WTC11 (cell line): ENCODE results near the gene ANKS3. TPM values are rescaled to one million over a fixed set of nuclear protein-coding genes. Genes with fewer than 3 reads are reported as not detected.

Source experiments
- ATAC-seq: fragments of 200-7000 bp; cut with Tn5 transposase; 2 replicates; pipeline ENCODE4 v1.10.0; 2021; ENCODE audit warnings: mild to moderate bottlenecking, moderate library complexity
- CTCF ChIA-PET: fragments of 300-600 bp; sonication (Branson Sonifier 250); formaldehyde crosslinking; loops from one replicate; lab custom pipeline; 2021; ENCODE audit warnings: antibody characterized with exemption; lab: Charles Lee
- POLR2A ChIA-PET: fragments of 350-600 bp; sonication (Branson Sonifier 250); formaldehyde crosslinking; loops from one replicate; lab custom pipeline; 2021; ENCODE audit warnings: antibody characterized with exemption; lab: Charles Lee
- DNase-seq: peaks from one replicate; pipeline ENCODE4 v3.0.0; 2021; ENCODE audit warnings: low spot score
- H3K27ac Mint-ChIP-seq: 2 replicates; pipeline ENCODE4 v1.8.0; 2021; ENCODE audit warnings: mixed read lengths
- H3K27me3 Mint-ChIP-seq: 2 replicates; pipeline ENCODE4 v1.8.0; 2021; ENCODE audit warnings: low read depth, mild to moderate bottlenecking, moderate library complexity, mixed read lengths
- H3K36me3 Mint-ChIP-seq: 2 replicates; pipeline ENCODE4 v1.8.0; 2021; ENCODE audit warnings: mixed read lengths
- H3K4me1 Mint-ChIP-seq: 2 replicates; pipeline ENCODE4 v1.8.0; 2022; ENCODE audit warnings: mixed read lengths
- H3K4me3 Mint-ChIP-seq: 2 replicates; pipeline ENCODE4 v1.8.0; 2021; ENCODE audit warnings: mild to moderate bottlenecking, moderate library complexity, mixed read lengths
- H3K9me3 Mint-ChIP-seq: 2 replicates; pipeline ENCODE4 v1.8.0; 2021; ENCODE audit warnings: mixed read lengths
- AFF4 ChIP-seq: sonication (generic); formaldehyde crosslinking; IDR thresholded peaks from 2 replicates; pipeline ENCODE4 v1.8.1; 2023; ENCODE audit warnings: mild to moderate bottlenecking, missing genetic modification reagents, borderline replicate concordance
- AR ChIP-seq: fragments of 250-450 bp; sonication (Bioruptor Pico); IDR thresholded peaks from 2 replicates; pipeline ENCODE4 v1.9.0; 2021; ENCODE audit warnings: mild to moderate bottlenecking
- ATF1 ChIP-seq: sonication (generic); formaldehyde crosslinking; IDR thresholded peaks from 2 replicates; pipeline ENCODE4 v1.8.1; 2023; ENCODE audit warnings: mild to moderate bottlenecking, moderate library complexity, missing genetic modification reagents
- CREB1 ChIP-seq: sonication (generic); formaldehyde crosslinking; IDR thresholded peaks from 2 replicates; pipeline ENCODE4 v1.8.0; 2023; ENCODE audit warnings: mild to moderate bottlenecking, missing genetic modification reagents
- CTCF ChIP-seq: fragments of 200-600 bp; IDR thresholded peaks from 2 replicates; pipeline ENCODE4 v1.8.0; 2022; ENCODE audit warnings: antibody characterized with exemption
- EMX1 ChIP-seq: fragments of 250-450 bp; sonication (Bioruptor Pico); IDR thresholded peaks from 2 replicates; pipeline ENCODE4 v1.8.0; 2021; ENCODE audit warnings: mild to moderate bottlenecking
- ESRRA ChIP-seq: sonication (generic); formaldehyde crosslinking; IDR thresholded peaks from 2 replicates; pipeline ENCODE4 v1.8.1; 2022; ENCODE audit warnings: mild to moderate bottlenecking, missing genetic modification reagents, borderline replicate concordance
- GTF2I ChIP-seq: fragments of 250-450 bp; sonication (Bioruptor Pico); conservative IDR thresholded peaks from 2 replicates; pipeline ENCODE4 v1.4.0; 2021; ENCODE audit warnings: mild to moderate bottlenecking
- NFYB ChIP-seq: sonication (generic); formaldehyde crosslinking; conservative IDR thresholded peaks from 2 replicates; pipeline ENCODE4 v1.8.0; 2022; ENCODE audit warnings: low read depth, missing genetic modification reagents
- ZNF121 ChIP-seq: sonication (generic); formaldehyde crosslinking; IDR thresholded peaks from 2 replicates; pipeline ENCODE4 v1.8.0; 2023; ENCODE audit warnings: missing genetic modification reagents
- ZNF232 ChIP-seq: sonication (generic); formaldehyde crosslinking; IDR thresholded peaks from 2 replicates; pipeline ENCODE4 v1.8.0; 2022; ENCODE audit warnings: mild to moderate bottlenecking, missing genetic modification reagents
- ZNF281 ChIP-seq: sonication (generic); formaldehyde crosslinking; IDR thresholded peaks from 2 replicates; pipeline ENCODE4 v1.8.0; 2023; ENCODE audit warnings: mild to moderate bottlenecking, missing genetic modification reagents
- ZNF416 ChIP-seq: fragments of 250-450 bp; sonication (Bioruptor Pico); IDR thresholded peaks from 2 replicates; pipeline ENCODE4 v1.9.0; 2021; ENCODE audit warnings: mild to moderate bottlenecking, inconsistent platforms
- ZNF425 ChIP-seq: fragments of 250-450 bp; sonication (Bioruptor Pico); conservative IDR thresholded peaks from 2 replicates; pipeline ENCODE4 v1.9.0; 2021; ENCODE audit warnings: mild to moderate bottlenecking
- total RNA-seq: library from RNA; stranded (reverse); gene quantifications from 3 replicates; pipeline ENCODE4 v1.2.3, GENCODE V29; 2021
- TF ChIP-seq, protein P1 (sequence below): fragments of 250-450 bp; sonication (Bioruptor Pico); IDR thresholded peaks from 2 replicates; pipeline ENCODE4 v1.8.0; 2021; ENCODE audit warnings: mild to moderate bottlenecking
- TF ChIP-seq, protein P2 (sequence below): sonication (generic); formaldehyde crosslinking; IDR thresholded peaks from 2 replicates; pipeline ENCODE4 v1.8.0; 2022; ENCODE audit warnings: mild to moderate bottlenecking, missing genetic modification reagents
- TF ChIP-seq, protein P3 (sequence below): sonication (generic); formaldehyde crosslinking; IDR thresholded peaks from 2 replicates; pipeline ENCODE4 v1.8.1; 2023; ENCODE audit warnings: mild to moderate bottlenecking, missing genetic modification reagents, moderate library complexity

The ANKS3 gene
- total RNA-seq, 1 experiment from 2014 or later, result 35.6 TPM

DNA sequence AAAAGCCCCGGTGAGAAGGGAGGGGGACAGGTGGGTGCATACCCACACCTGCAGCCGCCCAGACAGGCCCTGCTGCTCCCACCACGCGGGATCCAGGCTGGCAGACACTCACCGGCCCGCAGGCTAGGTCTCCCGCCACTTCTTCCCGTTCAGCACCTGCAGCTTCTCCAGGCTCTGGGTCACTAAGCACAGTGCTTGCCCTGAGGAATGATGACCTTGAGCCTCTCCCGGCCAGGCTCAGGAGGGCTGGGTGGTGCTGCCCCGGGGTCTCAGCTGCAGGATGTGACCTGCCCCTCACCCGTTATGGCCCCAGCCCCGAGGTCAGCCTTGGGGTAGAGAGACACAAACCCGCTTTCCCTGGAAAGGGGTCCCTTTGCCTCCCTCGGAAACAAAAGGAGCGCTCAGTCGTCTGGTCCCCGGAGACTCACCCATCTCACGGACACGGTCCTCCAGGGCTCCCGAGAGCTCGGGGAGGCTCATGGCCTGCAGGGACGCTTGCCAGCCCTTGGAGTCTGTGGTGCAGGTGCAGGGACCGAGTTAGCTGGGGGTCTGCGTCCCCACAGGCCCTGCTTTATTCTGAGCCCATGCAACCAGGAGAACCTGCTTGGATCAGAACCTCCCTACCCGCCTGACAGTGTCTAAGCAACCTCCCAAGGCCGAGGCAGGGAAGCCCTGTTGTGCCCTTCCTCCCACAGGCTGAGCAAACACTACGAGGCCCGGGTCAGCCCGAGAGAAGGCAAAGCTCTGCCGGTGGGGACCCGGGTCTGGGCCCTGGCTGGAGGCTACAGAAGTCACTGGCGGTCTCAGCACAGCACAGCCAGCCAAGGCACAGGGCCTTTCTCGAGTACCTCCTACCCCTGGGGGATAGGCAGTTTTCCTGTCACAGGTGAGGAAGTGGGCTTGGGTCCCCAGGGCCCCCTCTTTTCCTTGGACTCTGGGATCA is 36.9 kb downstream of the ANKS3 start (continued):
- TF ChIP-seq, protein P1, sequence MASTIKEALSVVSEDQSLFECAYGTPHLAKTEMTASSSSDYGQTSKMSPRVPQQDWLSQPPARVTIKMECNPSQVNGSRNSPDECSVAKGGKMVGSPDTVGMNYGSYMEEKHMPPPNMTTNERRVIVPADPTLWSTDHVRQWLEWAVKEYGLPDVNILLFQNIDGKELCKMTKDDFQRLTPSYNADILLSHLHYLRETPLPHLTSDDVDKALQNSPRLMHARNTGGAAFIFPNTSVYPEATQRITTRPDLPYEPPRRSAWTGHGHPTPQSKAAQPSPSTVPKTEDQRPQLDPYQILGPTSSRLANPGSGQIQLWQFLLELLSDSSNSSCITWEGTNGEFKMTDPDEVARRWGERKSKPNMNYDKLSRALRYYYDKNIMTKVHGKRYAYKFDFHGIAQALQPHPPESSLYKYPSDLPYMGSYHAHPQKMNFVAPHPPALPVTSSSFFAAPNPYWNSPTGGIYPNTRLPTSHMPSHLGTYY (CRISPR knock-in tag), result no peak
- TF ChIP-seq AR (CRISPR knock-in tag) (no peak), ZNF416 (CRISPR knock-in tag) (no peak), ZNF232 (CRISPR knock-in tag) (no peak), ZNF121 (CRISPR knock-in tag) (no peak), NFYB (CRISPR knock-in tag) (no peak), ESRRA (CRISPR knock-in tag) (no peak), ZNF281 (CRISPR knock-in tag) (no peak), ZNF425 (CRISPR knock-in tag) (no peak)
- TF ChIP-seq, protein P2, sequence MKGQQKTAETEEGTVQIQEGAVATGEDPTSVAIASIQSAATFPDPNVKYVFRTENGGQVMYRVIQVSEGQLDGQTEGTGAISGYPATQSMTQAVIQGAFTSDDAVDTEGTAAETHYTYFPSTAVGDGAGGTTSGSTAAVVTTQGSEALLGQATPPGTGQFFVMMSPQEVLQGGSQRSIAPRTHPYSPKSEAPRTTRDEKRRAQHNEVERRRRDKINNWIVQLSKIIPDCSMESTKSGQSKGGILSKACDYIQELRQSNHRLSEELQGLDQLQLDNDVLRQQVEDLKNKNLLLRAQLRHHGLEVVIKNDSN (CRISPR knock-in tag), result no peak
- TF ChIP-seq, protein P3, sequence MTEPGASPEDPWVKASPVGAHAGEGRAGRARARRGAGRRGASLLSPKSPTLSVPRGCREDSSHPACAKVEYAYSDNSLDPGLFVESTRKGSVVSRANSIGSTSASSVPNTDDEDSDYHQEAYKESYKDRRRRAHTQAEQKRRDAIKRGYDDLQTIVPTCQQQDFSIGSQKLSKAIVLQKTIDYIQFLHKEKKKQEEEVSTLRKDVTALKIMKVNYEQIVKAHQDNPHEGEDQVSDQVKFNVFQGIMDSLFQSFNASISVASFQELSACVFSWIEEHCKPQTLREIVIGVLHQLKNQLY (CRISPR knock-in tag), result no peak

DNA sequence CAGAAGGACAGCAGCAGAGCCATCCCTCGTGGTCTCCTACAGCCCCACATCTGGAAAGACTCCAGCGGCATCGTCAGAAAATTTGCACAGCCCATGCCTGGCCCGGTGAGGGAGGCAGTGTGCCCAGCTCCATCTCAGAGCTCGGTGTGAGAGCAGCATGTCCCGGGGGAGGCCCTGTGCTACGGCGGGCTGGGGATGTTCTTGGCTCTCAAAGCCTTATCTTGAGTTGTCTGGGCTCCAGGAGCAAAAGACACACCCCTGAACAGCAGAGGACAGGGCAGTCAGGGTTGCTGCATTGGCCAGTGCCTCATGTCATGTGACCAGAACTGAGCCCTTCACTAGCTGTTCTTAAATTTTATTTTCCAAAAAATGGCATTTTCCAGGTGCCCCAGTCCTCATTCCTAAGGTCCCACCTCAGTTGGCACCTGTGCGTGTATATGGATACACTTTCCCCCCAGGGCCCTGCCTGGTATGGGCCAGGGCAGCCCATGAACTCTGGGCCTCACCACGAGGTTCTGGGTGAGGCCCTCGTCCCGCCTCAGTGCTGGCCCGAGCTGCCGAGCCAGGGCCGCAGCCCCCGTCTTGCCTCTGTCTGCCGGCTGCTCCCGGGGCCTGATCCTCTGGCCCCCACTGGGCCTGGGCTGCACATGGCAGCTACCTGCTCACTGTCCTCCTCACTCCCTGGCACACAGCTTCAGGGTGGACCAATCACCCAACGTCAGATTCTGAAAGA is 37.7 kb downstream of the ANKS3 start:
- ATAC-seq (no peak), DNase-seq (no peak)
- no peak overlapping the region for H3K27ac Mint-ChIP-seq
- CTCF ChIA-PET, result interaction anchor here (1.4 to 6.5 kb wide), 6 partner anchors 8 to 72 kb away, joined by 3 to 63 read pairs (median 9); partner anchors contain the start of gene MGRN1
- peaks cover 12% of the 10 kb centered on the region for H3K36me3 Mint-ChIP-seq
- POLR2A ChIA-PET, result interaction anchor here (0.6 to 1.8 kb wide), 2 partner anchors 13 to 113 kb away, joined by 3 to 4 read pairs; no protein-coding TSS in a partner anchor
- H3K4me3 Mint-ChIP-seq, result no peak overlapping the region
- H3K9me3 Mint-ChIP-seq, result no peaks in the 10 kb centered on the region
- H3K4me1 Mint-ChIP-seq, result no peaks in the 10 kb centered on the region
- TF ChIP-seq CREB1 (CRISPR knock-in tag) (no peak), AFF4 (CRISPR knock-in tag) (no peak), ATF1 (CRISPR knock-in tag) (no peak), GTF2I (CRISPR knock-in tag) (no peak), EMX1 (CRISPR knock-in tag) (no peak), CTCF (no peak)
- no peaks in the 10 kb centered on the region for H3K27me3 Mint-ChIP-seq
